H9 (cell line): ENCODE results near the gene BRD3OS. TPM values are rescaled to one million over a fixed set of nuclear protein-coding genes. Genes with fewer than 3 reads are reported as not detected.
A peak's percentile ranks its signal among the peaks of the same experiment; 100 is the strongest.

Experiments
- DNase-seq: peaks from one replicate; pipeline ENCODE4 v3.0.0-alpha.2; 2017
- H2AFZ ChIP-seq: one replicate; pipeline ENCODE4 v1.6.1; 2013; ENCODE audit warnings: mild to moderate bottlenecking, low read length, control low read depth, moderate library complexity
- H2AK5ac ChIP-seq: 2 replicates; pipeline ENCODE4 v1.6.1; 2013; ENCODE audit warnings: low read length, control low read depth, mixed read lengths; ENCODE audit not compliant: insufficient read length
- H2BK120ac ChIP-seq: one replicate; pipeline ENCODE4 v1.6.1; 2013; ENCODE audit warnings: low read depth, mild to moderate bottlenecking, low read length, control low read depth, inconsistent platforms; ENCODE audit not compliant: poor library complexity, severe bottlenecking
- H2BK12ac ChIP-seq: 2 replicates; pipeline ENCODE4 v1.6.1; 2013; ENCODE audit warnings: low read length, control low read depth, mixed read lengths, low read depth; ENCODE audit not compliant: insufficient read length
- H2BK15ac ChIP-seq: 2 replicates; pipeline ENCODE4 v1.6.1; 2013; ENCODE audit warnings: low read depth, low read length, control low read depth
- H2BK20ac ChIP-seq: one replicate; pipeline ENCODE4 v1.6.1; 2013; ENCODE audit warnings: low read depth, mild to moderate bottlenecking, low read length, control low read depth, inconsistent platforms; ENCODE audit not compliant: poor library complexity, severe bottlenecking
- H2BK5ac ChIP-seq: 2 replicates; pipeline ENCODE4 v1.6.1; 2013; ENCODE audit warnings: low read length, control low read depth, mixed read lengths; ENCODE audit not compliant: insufficient read length
- H3K14ac ChIP-seq: 2 replicates; pipeline ENCODE4 v1.6.1; 2013; ENCODE audit warnings: low read length, control low read depth; ENCODE audit not compliant: insufficient read depth
- H3K18ac ChIP-seq: 2 replicates; pipeline ENCODE4 v1.6.1; 2013; ENCODE audit warnings: low read depth, mild to moderate bottlenecking, mixed read lengths, low read length, control low read depth; ENCODE audit not compliant: insufficient read length
- H3K23ac ChIP-seq: 2 replicates; pipeline ENCODE4 v1.6.1; 2013; ENCODE audit warnings: low read length, control low read depth, mixed read lengths, low read depth; ENCODE audit not compliant: insufficient read length
- H3K23me2 ChIP-seq: 2 replicates; pipeline ENCODE4 v1.6.1; 2013; ENCODE audit warnings: low read depth, mild to moderate bottlenecking, mixed read lengths, low read length, control low read depth; ENCODE audit not compliant: insufficient read length, poor library complexity, severe bottlenecking
- H3K27ac ChIP-seq: 2 replicates; pipeline ENCODE4 v1.5.1; 2013; ENCODE audit warnings: low read length, control low read depth, mixed read lengths, low read depth; ENCODE audit not compliant: insufficient read length
- H3K27me3 ChIP-seq: 2 replicates; pipeline ENCODE4 v1.6.1; 2013; ENCODE audit warnings: low read length, control low read depth, inconsistent platforms; ENCODE audit not compliant: insufficient read depth
- H3K4ac ChIP-seq: 2 replicates; pipeline ENCODE4 v1.6.1; 2013; ENCODE audit warnings: low read depth, mild to moderate bottlenecking, control low read depth, inconsistent platforms, low read length, moderate library complexity
- H3K4me1 ChIP-seq: 2 replicates; pipeline ENCODE4 v1.6.1; 2013; ENCODE audit warnings: low read length, control low read depth, inconsistent platforms; ENCODE audit not compliant: insufficient read depth
- H3K4me2 ChIP-seq: 2 replicates; pipeline ENCODE4 v1.6.1; 2013; ENCODE audit warnings: low read length, control low read depth, mixed read lengths; ENCODE audit not compliant: insufficient read length, insufficient read depth
- H3K56ac ChIP-seq: 2 replicates; pipeline ENCODE4 v1.6.1; 2013; ENCODE audit warnings: low read depth, mild to moderate bottlenecking, mixed read lengths, low read length, control low read depth; ENCODE audit not compliant: insufficient read length
- H3K79me1 ChIP-seq: 2 replicates; pipeline ENCODE4 v1.6.1; 2013; ENCODE audit warnings: low read depth, mild to moderate bottlenecking, moderate library complexity, low read length, control low read depth, inconsistent platforms; ENCODE audit not compliant: insufficient read depth, poor library complexity, severe bottlenecking
- H3K79me2 ChIP-seq: 2 replicates; pipeline ENCODE4 v1.6.1; 2013; ENCODE audit warnings: low read length, control low read depth, inconsistent platforms; ENCODE audit not compliant: insufficient read depth
- H3K9ac ChIP-seq: 2 replicates; pipeline ENCODE4 v1.6.1; 2013; ENCODE audit warnings: low read length, control low read depth, mixed read lengths; ENCODE audit not compliant: insufficient read length; ENCODE audit errors: extremely low read depth
- H3K9me3 ChIP-seq: one replicate; pipeline ENCODE4 v1.6.1; 2013; ENCODE audit warnings: low read depth, low read length, inconsistent platforms; ENCODE audit not compliant: control insufficient read depth
- H3T11ph ChIP-seq: one replicate; pipeline ENCODE4 v1.6.1; 2013; ENCODE audit warnings: mild to moderate bottlenecking, low read length, control low read depth, inconsistent platforms
- H4K20me1 ChIP-seq: one replicate; pipeline ENCODE4 v1.6.1; 2013; ENCODE audit not compliant: control insufficient read depth, insufficient read length, insufficient read depth
- H4K5ac ChIP-seq: 2 replicates; pipeline ENCODE4 v1.6.1; 2013; ENCODE audit warnings: low read depth, mild to moderate bottlenecking, mixed read lengths, low read length, control low read depth; ENCODE audit not compliant: insufficient read length
- H4K8ac ChIP-seq: replicated peaks from 2 replicates; pipeline ENCODE4 v1.6.1; 2013; ENCODE audit warnings: low read length, control low read depth, mixed read lengths, low read depth; ENCODE audit not compliant: insufficient read length
- H4K91ac ChIP-seq: 2 replicates; pipeline ENCODE4 v1.6.1; 2013; ENCODE audit warnings: low read depth, mild to moderate bottlenecking, moderate library complexity, mixed read lengths, low read length, control low read depth; ENCODE audit not compliant: insufficient read length
- H3K27ac Mint-ChIP-seq, 3 experiments: 2 replicates in 2 of 3; 3 replicates in 1 of 3; pipeline ENCODE4 v1.8.0; 2020 to 2021; ENCODE audit warnings: mixed read lengths in 3 of 3, mild to moderate bottlenecking in 1 of 3, moderate library complexity in 1 of 3
- H3K27me3 Mint-ChIP-seq: 2 replicates; pipeline ENCODE4 v1.8.0; 2021; ENCODE audit warnings: low read depth, mild to moderate bottlenecking, moderate library complexity, mixed read lengths
- H3K36me3 Mint-ChIP-seq, 3 experiments: 2 replicates in 2 of 3; 3 replicates in 1 of 3; pipeline ENCODE4 v1.8.0; 2020 to 2021; ENCODE audit warnings: low read depth in 3 of 3, mixed read lengths in 3 of 3; ENCODE audit not compliant: insufficient read depth in 1 of 3
- H3K4me1 Mint-ChIP-seq, 2 experiments: 2 replicates each; pipeline ENCODE4 v1.8.0; 2020; ENCODE audit warnings: mixed read lengths in 2 of 2
- H3K4me3 Mint-ChIP-seq, 2 experiments: 2 replicates in 1 of 2; 3 replicates in 1 of 2; pipeline ENCODE4 v1.8.0; 2020 to 2021; ENCODE audit warnings: mild to moderate bottlenecking in 2 of 2, mixed read lengths in 2 of 2, moderate library complexity in 1 of 2
- H3K9me3 Mint-ChIP-seq, 2 experiments: 2 replicates in 1 of 2; 3 replicates in 1 of 2; pipeline ENCODE4 v1.8.0; 2020; ENCODE audit warnings: mild to moderate bottlenecking in 2 of 2, mixed read lengths in 2 of 2, moderate library complexity in 1 of 2
- WGBS: extraction: QIAGEN DNeasy Blood & Tissue Kit; methylation state at CpG from one replicate; pipeline ENCODE4 v1.1.7; 2013; ENCODE audit warnings: missing lambda C conversion rate, low lambda C conversion rate, mixed read lengths; ENCODE audit not compliant: insufficient read length; ENCODE audit errors: extremely low coverage; 5-methylcytosine and 5-hydroxymethylcytosine counted together
- total RNA-seq: library from RNA; stranded (reverse); gene quantifications from 2 replicates; pipeline ENCODE4 v1.2.1, GENCODE V29; 2021
- TF ChIP-seq, protein P1 (sequence below): fragments of 200-600 bp; sonication (generic); conservative IDR thresholded peaks from 3 replicates; pipeline ENCODE4 v1.8.0; 2021; ENCODE audit warnings: antibody characterized with exemption, mild to moderate bottlenecking

Gene BRD3OS
- total RNA-seq, 1 experiment from 2014 or later = 16.4 TPM

DNA sequence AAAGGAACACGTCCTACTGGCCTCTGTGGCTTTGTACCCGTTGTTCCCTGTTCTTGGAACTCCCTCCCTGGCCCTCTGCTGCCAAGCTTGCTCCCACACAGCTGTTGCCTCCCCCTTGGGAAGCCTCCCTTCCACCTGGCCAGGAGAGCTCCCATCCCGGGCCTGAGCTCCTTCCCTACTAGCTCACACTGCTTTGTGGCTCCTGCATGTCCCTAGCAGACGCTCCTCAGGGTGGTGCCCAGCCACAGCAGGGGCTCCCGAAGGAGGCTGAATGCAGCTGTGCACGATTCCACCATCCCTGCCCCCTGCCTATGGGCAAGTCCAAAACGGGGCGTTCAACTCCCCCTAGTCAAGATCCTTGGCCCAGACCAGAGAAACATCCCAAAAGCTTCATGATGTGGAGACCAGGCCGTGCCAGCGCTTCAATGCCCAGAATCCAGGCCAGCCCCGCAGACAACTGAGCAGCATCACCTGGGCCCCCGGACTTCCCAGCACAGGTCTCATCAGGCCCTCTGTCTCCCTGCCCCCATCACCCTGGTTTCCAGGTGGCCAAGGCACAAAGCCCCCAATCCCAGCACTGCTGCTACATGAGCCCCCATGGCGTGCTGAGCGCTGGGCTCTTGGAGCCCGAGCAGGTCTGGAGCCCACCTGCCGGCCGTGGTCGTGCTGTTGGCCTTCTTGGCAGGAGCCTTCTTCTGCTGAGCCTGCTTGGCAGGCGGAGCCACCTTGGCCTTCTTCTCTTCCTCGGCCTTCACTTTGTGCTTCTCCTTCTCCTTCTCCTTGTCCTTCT, 14.3 kb downstream of the BRD3OS start:
- Histone ChIP-seq H2BK5ac (no peak overlapping the region), H4K91ac (no peak overlapping the region), H4K8ac (no peak overlapping the region), H2BK12ac (no peak overlapping the region), H2BK15ac (no peak overlapping the region), H3K4ac (no peak overlapping the region), H4K20me1 (no peaks in the 10 kb centered on the region), H3K9ac (no peak overlapping the region), H3K23ac (no peak overlapping the region), H3K4me1 (no peaks in the 10 kb centered on the region), H2BK120ac (no peak overlapping the region), H3K4me2 (no peak overlapping the region), H2BK20ac (no peak overlapping the region), H3K27ac (no peak overlapping the region), H3K27me3 (no peaks in the 10 kb centered on the region), H3K18ac (no peak overlapping the region), H3K56ac (no peak overlapping the region), H4K5ac (no peak overlapping the region), H3K23me2 (no peaks in the 10 kb centered on the region), H3T11ph (no peak overlapping the region), H3K79me2 (no peaks in the 10 kb centered on the region), H3K14ac (no peak overlapping the region), H3K79me1 (no peaks in the 10 kb centered on the region), H3K9me3 (no peaks in the 10 kb centered on the region), H2AFZ (no peak overlapping the region), H2AK5ac (no peak overlapping the region)
- peak overlapping the region in 1 of 3 experiments; percentile 85; a peak in 2 of 7 replicates for H3K27ac Mint-ChIP-seq
- H3K4me3 Mint-ChIP-seq = no peak overlapping the region
- WGBS = no CpG with 5 or more reads among the region's 20 CpGs
- H3K36me3 Mint-ChIP-seq = peaks cover 48 to 91% (median 80%) of the 10 kb centered on the region in 3 experiments
- TF ChIP-seq, protein P1, sequence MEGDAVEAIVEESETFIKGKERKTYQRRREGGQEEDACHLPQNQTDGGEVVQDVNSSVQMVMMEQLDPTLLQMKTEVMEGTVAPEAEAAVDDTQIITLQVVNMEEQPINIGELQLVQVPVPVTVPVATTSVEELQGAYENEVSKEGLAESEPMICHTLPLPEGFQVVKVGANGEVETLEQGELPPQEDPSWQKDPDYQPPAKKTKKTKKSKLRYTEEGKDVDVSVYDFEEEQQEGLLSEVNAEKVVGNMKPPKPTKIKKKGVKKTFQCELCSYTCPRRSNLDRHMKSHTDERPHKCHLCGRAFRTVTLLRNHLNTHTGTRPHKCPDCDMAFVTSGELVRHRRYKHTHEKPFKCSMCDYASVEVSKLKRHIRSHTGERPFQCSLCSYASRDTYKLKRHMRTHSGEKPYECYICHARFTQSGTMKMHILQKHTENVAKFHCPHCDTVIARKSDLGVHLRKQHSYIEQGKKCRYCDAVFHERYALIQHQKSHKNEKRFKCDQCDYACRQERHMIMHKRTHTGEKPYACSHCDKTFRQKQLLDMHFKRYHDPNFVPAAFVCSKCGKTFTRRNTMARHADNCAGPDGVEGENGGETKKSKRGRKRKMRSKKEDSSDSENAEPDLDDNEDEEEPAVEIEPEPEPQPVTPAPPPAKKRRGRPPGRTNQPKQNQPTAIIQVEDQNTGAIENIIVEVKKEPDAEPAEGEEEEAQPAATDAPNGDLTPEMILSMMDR = no peak
- no peak for DNase-seq
- no peaks in the 10 kb centered on the region for H3K9me3 Mint-ChIP-seq
- no peaks in the 10 kb centered on the region; the same call in 1 of the 2 replicates for H3K27me3 Mint-ChIP-seq
- no peaks in the 10 kb centered on the region for H3K4me1 Mint-ChIP-seq
